GM13977 (cell line): ENCODE data around the gene WBP4.
A peak's percentile ranks its signal among the peaks of the same experiment; 100 is the strongest.

Experiments used
- DNase-seq: peaks from one replicate; pipeline ENCODE4 v3.0.0; 2012; ENCODE audit warnings: low spot score
- CTCF ChIP-seq: IDR thresholded peaks from 2 replicates; pipeline ENCODE4 v1.5.1; 2012; ENCODE audit warnings: mild to moderate bottlenecking, control low read depth; ENCODE audit not compliant: insufficient read depth; ENCODE audit errors: extremely low read depth, missing control alignments
- in situ Hi-C: fragments of 300-500 bp; cut with MboI; formaldehyde crosslinking; loops from one replicate; pipeline ENCODE4 v1.12.0; 2022; ENCODE audit warnings: low sequenced_read_pairs, low pct_unique_long_range_greater_than_20kb, mixed read lengths, inconsistent platforms; ENCODE audit not compliant: unreplicated experiment

WBP4 gene, protein sequence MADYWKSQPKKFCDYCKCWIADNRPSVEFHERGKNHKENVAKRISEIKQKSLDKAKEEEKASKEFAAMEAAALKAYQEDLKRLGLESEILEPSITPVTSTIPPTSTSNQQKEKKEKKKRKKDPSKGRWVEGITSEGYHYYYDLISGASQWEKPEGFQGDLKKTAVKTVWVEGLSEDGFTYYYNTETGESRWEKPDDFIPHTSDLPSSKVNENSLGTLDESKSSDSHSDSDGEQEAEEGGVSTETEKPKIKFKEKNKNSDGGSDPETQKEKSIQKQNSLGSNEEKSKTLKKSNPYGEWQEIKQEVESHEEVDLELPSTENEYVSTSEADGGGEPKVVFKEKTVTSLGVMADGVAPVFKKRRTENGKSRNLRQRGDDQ

DNA sequence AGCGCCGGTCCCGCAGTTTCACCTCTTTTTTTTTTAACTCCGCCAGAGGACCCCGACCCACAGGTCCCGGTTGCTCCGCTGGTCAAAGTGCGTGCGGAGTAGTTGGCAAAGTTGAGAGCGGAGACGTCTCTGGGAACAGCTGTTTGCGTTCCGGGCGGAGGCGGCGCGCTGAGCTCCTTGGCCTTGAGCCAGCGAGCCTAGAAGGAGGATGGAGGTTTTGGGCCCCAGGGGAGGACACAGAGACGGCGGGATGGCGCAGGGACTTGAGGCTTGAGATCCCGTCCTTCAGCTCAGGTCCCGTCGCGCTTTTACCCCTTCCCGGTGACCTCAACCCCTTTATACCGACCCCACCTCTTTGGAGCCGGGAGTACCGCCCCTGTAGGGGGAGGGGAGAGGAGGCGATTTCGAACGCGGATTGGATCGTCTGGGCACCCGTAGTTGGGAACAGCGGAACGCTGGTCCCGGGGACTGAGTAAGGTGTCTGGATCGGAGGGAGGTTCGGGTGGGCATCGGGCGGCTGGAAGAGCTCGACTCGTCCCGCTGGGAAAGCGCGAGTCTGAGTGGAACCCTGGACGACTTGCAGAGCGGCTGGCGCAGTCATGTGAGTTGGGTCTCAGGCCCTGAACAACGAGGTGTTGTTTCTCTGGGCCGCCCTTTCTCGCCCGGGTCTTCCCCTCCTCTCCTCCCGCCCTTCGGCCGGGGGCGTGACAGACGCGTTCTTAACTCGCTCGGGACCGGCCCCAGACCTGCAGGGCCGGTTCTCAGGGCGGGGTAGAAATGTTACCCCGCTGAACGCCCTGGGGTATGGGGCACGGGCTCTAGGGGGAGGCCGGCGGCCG lies at the start of gene WBP4:
Gene WBP4 (plus strand): TSS at position 435 of the 839 bp plus-strand sequence. CDS start 165 bp downstream, at position 600.
- TF ChIP-seq CTCF: peak; percentile 22
- in situ Hi-C loops: no loop called here
- peak; percentile 90 for DNase-seq

DNA sequence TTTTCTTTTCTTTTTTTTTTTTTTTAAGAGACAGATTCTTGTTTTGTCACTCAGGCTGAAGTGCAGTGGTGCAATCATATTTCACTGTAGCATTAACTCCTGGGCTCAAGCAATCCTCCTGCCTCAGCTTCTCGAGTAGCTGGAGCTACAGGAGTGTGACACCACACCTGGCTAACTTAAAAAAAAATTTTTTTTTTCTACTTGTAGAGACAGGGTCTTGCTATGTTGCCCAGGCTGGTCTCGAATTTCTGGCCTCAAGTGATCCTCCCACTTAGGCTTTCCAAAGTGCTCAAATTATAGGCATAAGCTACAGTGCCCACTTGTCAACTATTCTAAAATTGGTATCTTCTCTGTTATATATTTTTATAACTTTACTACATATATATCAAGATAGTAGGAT lies 48.8 kb upstream of the WBP4 start:
- in situ Hi-C loops: no loop called here
- DNase-seq: no peak

DNA sequence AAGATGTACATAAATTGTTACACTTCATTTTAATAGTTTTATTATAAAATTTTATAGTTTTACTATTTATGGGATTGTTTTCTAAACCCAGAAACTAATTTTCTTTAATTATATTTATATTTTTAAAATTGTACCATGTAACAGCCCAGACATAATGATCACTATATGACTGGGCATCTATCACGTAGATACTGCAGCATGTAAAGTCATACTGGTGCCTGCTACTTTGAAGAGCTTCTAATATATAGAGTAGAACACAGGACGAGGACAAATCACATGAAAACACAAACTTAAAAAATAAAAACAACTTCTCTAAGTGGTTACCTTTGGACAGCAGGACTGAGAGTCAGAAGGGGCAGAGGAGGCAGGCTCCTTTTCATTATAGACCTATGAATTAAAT lies 47.5 kb upstream of the WBP4 start:
- no peak for TF ChIP-seq CTCF
- in situ Hi-C loops: no loop called here
- DNase-seq: no peak

More for the DNA sequence above, 48.8 kb upstream of the WBP4 start:
- no peak for TF ChIP-seq CTCF

DNA sequence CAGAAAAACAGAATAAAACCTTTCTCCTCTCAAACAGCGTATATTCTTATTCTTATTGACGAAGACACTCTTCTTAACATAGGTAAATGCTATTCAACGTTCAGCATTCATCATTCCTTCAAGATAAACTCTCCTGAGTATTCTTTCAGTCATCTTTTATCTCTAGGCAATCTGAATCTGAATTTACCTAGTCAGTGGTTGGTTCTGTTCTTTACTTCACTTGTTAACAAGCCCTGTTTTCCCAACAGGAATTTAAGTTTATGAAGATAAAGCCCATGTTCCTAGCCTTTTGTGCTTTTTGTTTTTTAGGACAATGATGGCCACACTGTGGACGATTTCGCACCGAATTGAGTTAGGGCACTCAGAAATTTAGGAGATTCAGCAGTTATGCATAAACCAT lies 45.4 kb upstream of the WBP4 start:
- no peak for TF ChIP-seq CTCF
- no peak for DNase-seq
- in situ Hi-C loops: no loop called here

DNA sequence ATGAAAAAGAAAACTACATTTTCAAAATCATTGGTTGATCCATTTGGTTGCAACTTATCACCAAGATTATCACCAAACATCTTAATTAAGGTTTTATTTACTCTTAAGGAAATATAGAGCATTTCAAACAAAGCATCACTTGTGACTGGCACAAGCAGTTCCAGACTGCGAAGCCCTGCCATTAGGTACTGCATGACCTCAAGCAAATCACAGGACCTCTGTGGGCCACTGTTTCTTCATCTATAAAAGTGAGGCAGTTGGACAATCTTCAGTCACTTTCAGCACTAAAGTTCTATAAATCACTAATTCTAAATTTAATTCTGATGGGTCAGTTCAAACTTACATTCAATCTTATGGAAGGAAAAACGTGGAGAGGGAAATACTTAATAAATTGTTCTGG lies 44.1 kb upstream of the WBP4 start:
- in situ Hi-C loops: no loop called here
- no peak for DNase-seq
- no peak for TF ChIP-seq CTCF

DNA sequence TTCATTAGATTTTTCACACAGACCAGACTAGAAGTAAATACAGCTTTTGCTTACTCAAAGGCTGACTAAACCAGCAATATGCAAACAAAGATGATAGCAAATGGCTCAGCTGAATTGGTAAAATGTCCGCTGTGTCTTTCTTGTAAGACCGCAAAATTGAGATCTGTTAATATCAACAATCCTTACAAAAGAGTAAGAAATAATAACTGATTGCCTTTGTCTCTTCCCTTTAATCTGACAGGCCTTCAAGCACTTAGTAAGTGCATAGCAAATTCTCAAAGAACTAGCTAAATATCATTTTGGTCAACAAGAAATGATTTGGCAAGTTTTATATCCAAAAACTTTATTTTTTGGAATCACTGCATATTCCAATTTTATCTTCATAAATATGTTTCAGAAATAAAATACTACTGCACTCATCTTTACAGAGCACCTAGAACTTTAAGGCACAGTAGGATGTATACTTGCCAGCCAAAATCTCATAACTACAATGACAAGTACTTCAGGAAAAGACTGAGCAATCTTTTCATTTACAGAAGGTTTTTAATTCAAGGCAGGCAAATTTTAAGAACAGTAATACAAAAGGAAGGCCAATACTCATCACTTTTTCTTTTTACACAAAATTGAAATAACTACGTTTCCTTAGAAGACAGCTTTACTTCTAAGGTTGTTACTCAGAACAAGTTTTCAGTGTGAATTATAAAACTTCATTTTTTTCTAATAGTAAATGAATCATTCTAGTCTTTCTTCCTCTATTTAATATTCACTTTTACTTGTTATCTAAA lies 43.3 kb upstream of the WBP4 start:
- DNase-seq: no peak
- TF ChIP-seq CTCF: no peak
- in situ Hi-C loops: no loop called here
